ENCODE results near the gene APH1B.

Gene APH1B

GRCh38 chr15:63255489-63255990 lies 21.9 kb upstream of the APH1B start:
- no peak for DNase-seq

- DNase-seq = no peak
These were observed 20.8 kb upstream of the APH1B start for GRCh38 chr15:63256433-63257274.

GRCh38 chr15:63258658-63259057 lies 18.7 kb upstream of the APH1B start:
- DNase-seq = no peak

GRCh38 chr15:63260791-63261190 lies 16.6 kb upstream of the APH1B start:
- DNase-seq = no peak

GRCh38 chr15:63261311-63261710 lies 16.1 kb upstream of the APH1B start:
- no peak for DNase-seq

- DNase-seq = no peak
These were observed 13.9 kb upstream of the APH1B start for GRCh38 chr15:63263519-63263918.

- DNase-seq = no peak
These were observed 12.6 kb upstream of the APH1B start for GRCh38 chr15:63264688-63265293.

GRCh38 chr15:63274427-63274826 lies 3.0 kb upstream of the APH1B start:
- no peak for DNase-seq

- no peak for DNase-seq
These were observed 915 bp upstream of the APH1B start for GRCh38 chr15:63276342-63277037.

- DNase-seq = no peak
These were observed 570 bp downstream of the APH1B start for GRCh38 chr15:63277893-63278456.

GRCh38 chr15:63283126-63283525 lies 5.7 kb downstream of the APH1B start:
- no peak for DNase-seq

- DNase-seq = no peak
These were observed 6.9 kb downstream of the APH1B start for GRCh38 chr15:63284335-63284734.

GRCh38 chr15:63287109-63287508 lies 9.7 kb downstream of the APH1B start:
- DNase-seq = no peak

GRCh38 chr15:63288342-63288741 lies 10.9 kb downstream of the APH1B start:
- DNase-seq = no peak

GRCh38 chr15:63288778-63289378 lies 11.5 kb downstream of the APH1B start:
- DNase-seq = no peak

- DNase-seq = no peak
These were observed 14.1 kb downstream of the APH1B start for GRCh38 chr15:63291507-63291906.

- DNase-seq = no peak
These were observed 14.8 kb downstream of the APH1B start for GRCh38 chr15:63292241-63292640.

- DNase-seq = no peak
These were observed 15.4 kb downstream of the APH1B start for GRCh38 chr15:63292771-63293170.

- DNase-seq = no peak
These were observed 17.0 kb downstream of the APH1B start for GRCh38 chr15:63294359-63294758.

- DNase-seq = no peak
These were observed 17.9 kb downstream of the APH1B start for GRCh38 chr15:63295341-63295740.

GRCh38 chr15:63296195-63296594 lies 18.8 kb downstream of the APH1B start:
- no peak for DNase-seq

- no peak for DNase-seq
These were observed 22.7 kb downstream of the APH1B start for GRCh38 chr15:63299943-63300575.

Data from stimulated activated CD4-positive, alpha-beta T cell treated with anti-CD3 and anti-CD28 coated beads, Interleukin-4, amount 100 ng/mL, for 24 hours (primary cell).